Adrenal gland (tissue), 12 donors: ENCODE results near the gene SRCIN1. TPM values are rescaled to one million over a fixed set of nuclear protein-coding genes. Genes with fewer than 3 reads are reported as not detected.

Source experiments
- DNase-seq, 7 donors: peaks; one replicate each; pipeline ENCODE4 v3.0.0-alpha.2; 2019 to 2020
- H3K27ac ChIP-seq, 5 donors: fragments of 200-600 bp; sonication (generic) in 4 of 5; 1 replicate in 3 of 5; 2 replicates in 2 of 5; pipeline versions ENCODE4 v1.5.1 to v1.8.0; 2016 to 2020; ENCODE audit warnings: mild to moderate bottlenecking in 1 of 5
- H3K27me3 ChIP-seq: fragments of 200-600 bp; 2 replicates; pipeline ENCODE4 v1.8.0; 2021
- H3K36me3 ChIP-seq, 2 donors: fragments of 200-600 bp; replicated peaks in 1 of 2; 1 replicate in 1 of 2; 2 replicates in 1 of 2; pipeline versions ENCODE4 v1.5.1 to v1.8.0; 2018 to 2022
- H3K4me1 ChIP-seq, 2 donors: fragments of 200-600 bp; replicated peaks in 1 of 2; 1 replicate in 1 of 2; 2 replicates in 1 of 2; pipeline versions ENCODE4 v1.5.1 to v1.8.0; 2018 to 2021
- H3K4me3 ChIP-seq, 4 donors: fragments of 200-600 bp; sonication (generic) in 3 of 4; one replicate each; pipeline ENCODE4 v1.5.1; 2016 to 2018
- H3K9me3 ChIP-seq, 3 donors: fragments of 200-600 bp; sonication (generic) in 1 of 3; replicated peaks in 1 of 3; 1 replicate in 2 of 3; 2 replicates in 1 of 3; pipeline versions ENCODE4 v1.5.1 to v1.8.0; 2016 to 2021
- CTCF ChIP-seq, 6 experiments: fragments of 450-650 bp in 4 of 6; fragments of 200-600 bp in 2 of 6; sonication (generic) in 1 of 6; IDR thresholded peaks; 1 replicate in 5 of 6; 2 replicates in 1 of 6; pipeline versions ENCODE4 v1.5.1 to v1.8.0; 2016 to 2021; ENCODE audit warnings: antibody characterized with exemption in 6 of 6, mild to moderate bottlenecking in 2 of 6, moderate library complexity in 1 of 6
- POLR2A ChIP-seq, 2 donors: fragments of 450-650 bp; IDR thresholded peaks; one replicate each; pipeline ENCODE4 v1.6.1; 2017; ENCODE audit warnings: antibody characterized with exemption in 2 of 2, mild to moderate bottlenecking in 2 of 2, moderate library complexity in 1 of 2
- WGBS, 4 donors: extraction: QIAGEN DNeasy Blood & Tissue Kit in 2 of 4; methylation state at CpG; one replicate each; pipeline versions ENCODE4 v1.1.5 to v1.1.7; 2013 to 2017; 5-methylcytosine and 5-hydroxymethylcytosine counted together
- intact Hi-C, 2 donors: fragments of 100-400 bp; cut with DNase I; formaldehyde crosslinking; loops; one replicate each; pipeline versions ENCODE4 v1.14.1 to v1.15.0; 2022 to 2023
- polyA plus RNA-seq, 3 donors: library from polyadenylated mRNA; stranded (reverse); fragments of 200-250 nt in 2 of 3; fragments of 350-450 nt in 1 of 3; fragmentation: Illumina TruSeq in 1 of 3; extraction: RNeasy Lipid Tissue Mini Kit (QIAGEN cat#74804) in 1 of 3; gene quantifications; one replicate each; pipeline ENCODE4 v1.2.3, GENCODE V29; 2013 to 2014
- total RNA-seq, 9 donors: library from RNA; depleted of rRNA in 4 of 9; stranded (reverse); fragments of >200 nt in 4 of 9; fragments of 120-200 nt in 1 of 9; fragmentation: NEBNext Ultra II Directional in 1 of 9; extraction: Animal tissue kit (Norgen Biotek cat#: 25700) in 1 of 9; gene quantifications; one replicate each; pipeline versions ENCODE4 v1.1.0 to v1.2.4, GENCODE V29; 2013 to 2023
- donor health status: healthy with polysubstance abuse.
- donor health status: Bipolar disorder and iron deficiency.
- donor health status: DM: yes; HTN: yes; CAD: no.
- donor health status: DM: no; HTN: no; CAD: no.
- donor health status: DM: no; HTN: no; CAD: no.
- donor health status: DM: yes; HTN: yes; CAD: no.

Gene SRCIN1
- total and polyA plus RNA-seq, 12 donors, result 0.44 to 33.1 (median 1.6) TPM; not detected in 2

GRCh38 chr17:38575781-38576180 is 30.0 kb downstream of the SRCIN1 start:
- no peaks in the 10 kb centered on the region for H3K9me3 ChIP-seq
- intact Hi-C loops, result loop anchor here in 1 of 2 donors (10.0 kb wide), 1 partner anchor 89 kb away; no protein-coding TSS in a partner anchor
- peaks cover 7 to 15% of the 10 kb centered on the region in 2 donors for H3K4me1 ChIP-seq
- 66 to 82% (median 70%) methylated on average over 5 of the region's 5 CpGs for WGBS, 4 donors
- H3K36me3 ChIP-seq, result no peaks in the 10 kb centered on the region
- no peak overlapping the region for H3K27ac ChIP-seq
- TF ChIP-seq POLR2A (IDR thresholded peaks at IDR 0.05) (no peak), CTCF (IDR thresholded peaks at IDR 0.05) (no peak)
- peaks cover 62% of the 10 kb centered on the region for H3K27me3 ChIP-seq
- H3K4me3 ChIP-seq, result no peak overlapping the region
- no peak for DNase-seq

- Histone ChIP-seq H3K27me3 (peaks cover 61% of the 10 kb centered on the region), H3K36me3 (no peaks in the 10 kb centered on the region), H3K4me1 (peaks cover 7 to 15% of the 10 kb centered on the region in 2 donors), H3K27ac (no peak overlapping the region), H3K9me3 (no peaks in the 10 kb centered on the region), H3K4me3 (no peak overlapping the region)
- TF ChIP-seq POLR2A (IDR thresholded peaks at IDR 0.05) (no peak), CTCF (IDR thresholded peaks at IDR 0.05) (no peak)
- 64 to 75% (median 67%) methylated on average over 11 to 13 of the region's 13 CpGs for WGBS, 4 donors
- DNase-seq, result no peak
- intact Hi-C loops, result loop anchor here in 1 of 2 donors (10.0 kb wide), 1 partner anchor 90 kb away; no protein-coding TSS in a partner anchor
These were observed 31.0 kb downstream of the SRCIN1 start for GRCh38 chr17:38574712-38575111.

DNA sequence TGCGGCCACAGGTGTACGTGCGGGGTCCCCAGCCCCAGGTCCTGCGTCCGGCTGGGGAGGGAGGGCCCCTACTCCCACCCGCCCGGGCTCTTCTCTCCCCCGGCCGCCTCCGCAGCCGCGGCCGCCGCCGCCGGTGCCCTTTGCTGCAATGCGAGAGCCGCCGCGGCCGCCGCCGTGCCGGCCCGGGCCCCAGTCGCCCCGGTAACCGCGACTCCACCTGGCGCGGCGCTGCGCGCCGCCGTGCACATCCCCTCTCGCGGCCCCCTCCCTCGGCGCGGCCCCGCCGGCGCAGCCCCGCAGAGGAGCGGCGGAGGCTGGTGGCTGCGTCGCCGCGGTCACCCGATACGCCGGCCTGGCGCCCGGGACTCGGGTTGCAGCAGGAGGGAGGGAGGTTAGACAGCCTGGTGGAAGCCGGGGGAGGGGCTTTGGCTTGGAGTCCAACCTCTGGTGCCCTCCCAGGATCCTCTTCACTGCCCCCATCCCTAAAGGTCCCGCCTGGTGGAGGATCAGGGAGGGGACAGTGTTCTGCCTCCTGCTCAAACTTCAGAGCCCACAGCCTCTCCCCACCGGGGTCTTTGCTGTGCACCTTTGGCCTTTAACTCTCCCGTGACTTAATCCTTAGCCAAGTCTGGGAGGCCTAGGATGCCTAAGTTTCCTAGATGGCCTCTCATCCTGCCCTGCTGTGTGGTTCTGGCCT is 32.9 kb downstream of the SRCIN1 start:
- no peak for DNase-seq
- H3K27ac ChIP-seq, result no peak overlapping the region
- TF ChIP-seq CTCF (IDR thresholded peaks at IDR 0.05), result no peak
- H3K4me1 ChIP-seq, result peaks cover 3% of the 10 kb centered on the region in 2 donors
- no peaks in the 10 kb centered on the region for H3K9me3 ChIP-seq
- WGBS, 4 donors, result 1 to 26% (median 2%) methylated on average over 2 to 61 of the region's 61 CpGs
- intact Hi-C loops, result loop anchor here in 1 of 2 donors (10.0 kb wide), 1 partner anchor 92 kb away; no protein-coding TSS in a partner anchor
- H3K4me3 ChIP-seq, result peak overlapping the region in 1 of 4 donors; percentile 33
- no peaks in the 10 kb centered on the region for H3K36me3 ChIP-seq
- H3K27me3 ChIP-seq, result peaks cover 48% of the 10 kb centered on the region

GRCh38 chr17:38571833-38572668 is 33.7 kb downstream of the SRCIN1 start:
- no peaks in the 10 kb centered on the region for H3K36me3 ChIP-seq
- 6 to 18% (median 9%) methylated on average over 2 to 39 of the region's 39 CpGs for WGBS, 4 donors
- H3K27ac ChIP-seq, result no peak overlapping the region
- peaks cover 3% of the 10 kb centered on the region in 2 donors for H3K4me1 ChIP-seq
- intact Hi-C loops, result loop anchor here in 1 of 2 donors (10.0 kb wide), 1 partner anchor 93 kb away; no protein-coding TSS in a partner anchor
- TF ChIP-seq CTCF (IDR thresholded peaks at IDR 0.05), result no peak
- TF ChIP-seq POLR2A (IDR thresholded peaks at IDR 0.05), result no peak
- DNase-seq, result no peak
- H3K4me3 ChIP-seq, result peak overlapping the region in 1 of 4 donors; percentile 33
- H3K9me3 ChIP-seq, result no peaks in the 10 kb centered on the region
- H3K27me3 ChIP-seq, result peaks cover 49% of the 10 kb centered on the region
